Activated naive CD8-positive, alpha-beta T cell treated with anti-CD3 and anti-CD28 coated beads, Interleukin-2, amount 10 ng/mL, durations not matched to agents 7 days and 5 days (primary cell): Measurements from ENCODE around the gene ECM1. TPM values are rescaled to one million over a fixed set of nuclear protein-coding genes. Genes with fewer than 3 reads are reported as not detected.

Experiments used
- ATAC-seq: fragments of 150-1000 bp; cut with Tn5 transposase; one replicate; pipeline ENCODE4 v1.10.0; 2021; ENCODE audit warnings: low read depth, moderate library complexity
- POLR2A ChIA-PET: fragments of 350-600 bp; sonication (Branson Sonifier 250); formaldehyde crosslinking; loops from one replicate; lab custom pipeline; 2021; ENCODE audit warnings: antibody characterized with exemption; lab: Charles Lee
- DNase-seq: peaks from one replicate; pipeline ENCODE4 v3.0.0; 2021
- H3K27ac Mint-ChIP-seq: one replicate; pipeline ENCODE4 v1.8.0; 2022; ENCODE audit warnings: mild to moderate bottlenecking, mixed read lengths
- H3K27me3 Mint-ChIP-seq: one replicate; pipeline ENCODE4 v1.8.0; 2022; ENCODE audit warnings: mild to moderate bottlenecking, moderate library complexity, mixed read lengths
- H3K36me3 Mint-ChIP-seq: one replicate; pipeline ENCODE4 v1.8.0; 2021; ENCODE audit warnings: mild to moderate bottlenecking, mixed read lengths
- H3K4me1 Mint-ChIP-seq: one replicate; pipeline ENCODE4 v1.8.0; 2021; ENCODE audit warnings: mixed read lengths
- H3K4me3 Mint-ChIP-seq: one replicate; pipeline ENCODE4 v1.8.0; 2022; ENCODE audit warnings: mild to moderate bottlenecking, moderate library complexity, mixed read lengths
- H3K9me3 Mint-ChIP-seq: one replicate; pipeline ENCODE4 v1.8.0; 2021; ENCODE audit warnings: mixed read lengths
- total RNA-seq, 2 experiments: library from RNA; stranded (reverse); gene quantifications; one replicate each; pipeline ENCODE4 v1.2.3, GENCODE V29; 2021

Gene ECM1
- total RNA-seq, 2 experiments from 2014 or later: 1.4 to 1.7 TPM

DNA sequence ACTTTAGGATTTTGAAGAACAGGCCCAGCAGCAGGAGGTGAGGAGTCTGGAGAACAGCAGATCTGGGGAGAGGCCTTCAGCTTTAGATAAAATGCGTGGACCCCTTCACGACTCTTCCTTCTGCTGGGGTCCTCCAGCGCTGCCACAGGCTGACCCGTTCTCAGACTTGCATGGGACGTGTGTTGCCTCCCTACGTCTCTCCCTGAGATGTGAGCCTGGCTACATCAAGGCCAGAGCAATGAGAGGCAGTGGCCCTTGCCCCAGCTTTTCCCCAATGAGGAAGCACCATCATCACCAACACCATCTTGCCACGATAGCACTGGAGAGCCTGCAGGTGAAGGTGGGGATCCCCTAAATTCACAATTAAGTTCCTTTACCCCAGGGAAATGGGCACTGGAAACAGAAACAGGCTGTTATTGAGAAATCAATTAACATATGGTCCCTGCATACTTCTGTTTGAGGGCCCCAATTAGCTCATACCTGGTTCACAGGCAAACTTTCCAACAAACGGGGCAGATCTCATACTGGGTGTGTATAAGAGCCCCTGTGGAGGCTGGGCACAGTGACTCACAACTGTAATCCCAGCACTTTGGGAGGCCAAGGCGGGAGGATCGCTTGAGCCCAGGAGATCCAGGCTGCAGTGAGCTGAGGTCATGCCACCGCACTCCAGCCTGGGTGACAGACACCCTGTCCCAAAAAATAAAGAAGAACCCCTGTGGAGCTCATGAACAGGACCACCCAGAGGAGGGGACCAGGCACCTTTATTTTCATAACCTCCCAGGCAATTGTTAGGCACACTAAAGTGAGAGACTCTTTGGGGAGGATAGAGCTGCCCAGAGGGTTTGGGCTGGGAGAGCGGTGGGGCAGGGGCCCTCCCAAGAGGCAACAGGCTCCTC, 29.2 kb downstream of the ECM1 start:
- Mint-ChIP-seq H3K27ac (no peak overlapping the region), H3K27me3 (peaks cover 2% of the 10 kb centered on the region), H3K36me3 (no peaks in the 10 kb centered on the region), H3K4me1 (peaks cover 4% of the 10 kb centered on the region), H3K4me3 (no peak overlapping the region), H3K9me3 (no peaks in the 10 kb centered on the region)
- DNase-seq: no peak
- POLR2A ChIA-PET: no interaction called here
- ATAC-seq: no peak

DNA sequence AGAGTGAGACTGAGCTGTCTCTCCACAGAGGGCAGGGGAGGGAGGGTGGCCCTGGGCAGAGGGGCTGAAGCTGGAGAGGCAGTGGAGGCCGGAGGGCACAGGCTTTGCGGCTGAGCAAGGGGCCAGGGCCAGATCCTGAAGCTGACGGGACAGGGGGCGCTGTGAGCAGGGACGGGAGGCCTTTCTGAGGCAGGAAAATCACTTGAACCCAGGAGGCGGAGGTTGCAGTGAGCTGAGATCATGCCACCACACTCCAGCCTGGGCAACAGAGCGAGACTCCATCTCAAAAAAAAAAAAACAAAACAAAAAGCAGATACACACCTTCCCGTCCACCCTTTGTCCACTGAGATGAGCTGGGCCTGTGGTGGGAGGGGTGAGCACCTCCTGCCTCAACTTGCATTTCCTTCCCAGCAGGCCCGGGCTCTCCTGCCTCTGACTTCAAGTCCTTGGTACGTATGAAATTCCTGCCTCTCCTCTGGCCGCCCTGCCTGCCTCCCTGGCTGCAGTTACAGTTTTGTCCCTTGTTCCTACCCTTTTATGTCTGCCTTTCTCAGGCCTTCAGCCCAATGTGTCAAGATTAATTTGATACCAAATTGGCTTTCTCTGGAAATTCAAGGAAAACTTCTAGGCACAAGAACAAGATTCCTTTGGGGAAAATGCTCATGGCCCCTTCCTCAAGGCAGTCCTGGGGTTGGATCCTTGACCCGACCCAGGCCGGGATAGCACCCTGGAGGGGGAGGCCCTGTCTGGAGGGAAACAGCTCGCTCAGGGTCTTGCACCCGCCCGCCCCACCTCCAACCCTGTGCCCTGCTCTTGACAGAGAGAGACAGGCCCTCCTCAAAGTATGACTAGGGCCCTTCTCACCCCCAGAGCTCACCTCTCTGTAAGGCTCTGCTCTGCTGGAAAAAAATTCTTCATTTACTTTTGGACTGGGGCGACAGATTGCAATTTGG, 30.1 kb downstream of the ECM1 start:
- no peaks in the 10 kb centered on the region for H3K4me1 Mint-ChIP-seq
- H3K27me3 Mint-ChIP-seq: peaks cover 4% of the 10 kb centered on the region
- ATAC-seq (no peak), DNase-seq (no peak)
- H3K4me3 Mint-ChIP-seq: no peak overlapping the region
- no peaks in the 10 kb centered on the region for H3K9me3 Mint-ChIP-seq
- H3K36me3 Mint-ChIP-seq: no peaks in the 10 kb centered on the region
- POLR2A ChIA-PET: no interaction called here
- H3K27ac Mint-ChIP-seq: no peak overlapping the region

DNA sequence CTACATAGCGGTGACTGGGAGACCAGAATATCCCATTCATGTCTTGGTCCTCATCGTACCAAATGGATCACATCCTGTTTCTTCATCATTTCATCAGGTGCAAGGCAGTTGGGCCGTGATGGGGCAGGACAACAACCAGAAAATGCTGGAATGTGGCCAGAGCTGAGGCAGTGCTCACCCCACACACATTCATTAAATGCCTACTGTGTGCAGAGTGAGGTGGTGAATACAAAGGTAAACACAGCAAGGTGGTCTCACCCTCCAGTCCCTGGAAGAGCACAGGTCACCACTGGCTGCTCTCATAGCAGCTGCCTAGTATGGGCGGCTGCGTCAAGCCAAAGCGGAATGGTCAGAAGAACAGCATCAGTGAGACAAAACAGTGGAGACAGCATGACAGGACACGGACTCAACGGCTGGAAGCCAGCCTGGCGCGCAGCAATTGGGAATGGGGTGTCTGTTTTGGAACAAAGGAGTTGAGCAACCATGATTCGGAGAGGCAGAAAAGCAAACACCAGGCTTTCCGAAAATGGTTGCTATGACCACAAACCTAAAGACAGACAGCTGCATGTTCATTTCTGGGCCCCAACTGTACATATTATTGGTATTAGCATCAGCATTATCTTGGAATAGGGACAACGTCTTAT, 35.7 kb downstream of the ECM1 start:
- Mint-ChIP-seq H3K36me3 (no peaks in the 10 kb centered on the region), H3K27ac (no peak overlapping the region), H3K9me3 (no peaks in the 10 kb centered on the region), H3K4me1 (peaks cover 4% of the 10 kb centered on the region), H3K4me3 (no peak overlapping the region), H3K27me3 (peaks cover 31% of the 10 kb centered on the region)
- ATAC-seq (no peak), DNase-seq (no peak)
- POLR2A ChIA-PET: interaction anchor here (1.4 kb wide), 1 partner anchor 8 kb away, joined by 3 read pairs; no protein-coding TSS in a partner anchor

DNA sequence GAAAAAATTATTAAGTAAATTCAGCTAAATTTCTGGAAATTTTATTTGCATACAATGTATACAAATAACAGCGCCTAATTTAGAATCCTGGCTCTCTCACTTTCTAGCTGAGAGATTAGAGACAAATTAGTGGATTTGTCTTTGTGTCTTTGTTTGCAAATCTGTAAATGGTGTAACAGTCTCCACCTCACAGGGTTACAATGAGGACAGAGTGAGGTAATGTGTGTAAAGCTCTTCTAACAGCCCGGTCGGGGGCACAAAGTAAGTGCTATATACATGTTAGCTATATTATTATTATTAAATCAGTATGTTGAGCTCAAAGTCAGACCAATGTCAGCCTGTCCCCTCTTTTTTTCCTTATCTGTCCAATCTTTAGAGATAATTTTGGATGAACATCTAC, 36.3 kb downstream of the ECM1 start:
- Mint-ChIP-seq H3K4me3 (no peak overlapping the region), H3K4me1 (peaks cover 4% of the 10 kb centered on the region), H3K27ac (no peak overlapping the region), H3K36me3 (no peaks in the 10 kb centered on the region), H3K27me3 (peaks cover 31% of the 10 kb centered on the region), H3K9me3 (no peaks in the 10 kb centered on the region)
- ATAC-seq (no peak), DNase-seq (no peak)
- POLR2A ChIA-PET: no interaction called here

DNA sequence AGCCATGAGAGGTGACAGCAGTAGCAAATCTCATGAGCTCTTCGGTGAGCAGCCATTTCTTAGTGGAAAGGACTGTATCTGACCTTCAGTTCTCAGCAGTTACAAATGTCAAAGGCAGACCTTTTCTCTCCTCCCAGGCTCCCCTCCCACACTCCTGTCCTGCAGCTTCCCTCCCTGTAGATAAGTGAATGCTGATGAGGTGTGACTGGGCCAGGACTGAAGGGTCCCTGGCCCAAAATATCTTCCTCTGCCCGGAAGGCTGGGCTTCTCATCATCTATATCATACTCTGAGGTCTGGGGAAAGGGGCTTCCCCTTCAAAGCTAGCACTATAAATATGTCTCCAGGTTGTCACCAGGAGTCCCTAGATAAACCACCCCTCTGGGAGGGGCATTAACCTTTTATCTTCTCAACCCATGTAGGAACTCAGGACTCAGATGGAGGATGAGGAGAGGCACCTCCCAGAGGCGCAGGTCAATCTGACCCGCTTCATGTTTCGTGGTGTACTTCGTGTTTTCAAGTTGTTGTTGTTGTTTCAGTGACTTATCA, 37.6 kb downstream of the ECM1 start:
- ATAC-seq (no peak), DNase-seq (no peak)
- H3K9me3 Mint-ChIP-seq: no peaks in the 10 kb centered on the region
- no peak overlapping the region for H3K4me3 Mint-ChIP-seq
- POLR2A ChIA-PET: interaction anchor here (0.6 kb wide), 1 partner anchor 44 kb away, joined by 6 read pairs; no protein-coding TSS in a partner anchor
- no peaks in the 10 kb centered on the region for H3K36me3 Mint-ChIP-seq
- H3K27me3 Mint-ChIP-seq: peaks cover 37% of the 10 kb centered on the region
- H3K4me1 Mint-ChIP-seq: peaks cover 7% of the 10 kb centered on the region
- no peak overlapping the region for H3K27ac Mint-ChIP-seq

DNA sequence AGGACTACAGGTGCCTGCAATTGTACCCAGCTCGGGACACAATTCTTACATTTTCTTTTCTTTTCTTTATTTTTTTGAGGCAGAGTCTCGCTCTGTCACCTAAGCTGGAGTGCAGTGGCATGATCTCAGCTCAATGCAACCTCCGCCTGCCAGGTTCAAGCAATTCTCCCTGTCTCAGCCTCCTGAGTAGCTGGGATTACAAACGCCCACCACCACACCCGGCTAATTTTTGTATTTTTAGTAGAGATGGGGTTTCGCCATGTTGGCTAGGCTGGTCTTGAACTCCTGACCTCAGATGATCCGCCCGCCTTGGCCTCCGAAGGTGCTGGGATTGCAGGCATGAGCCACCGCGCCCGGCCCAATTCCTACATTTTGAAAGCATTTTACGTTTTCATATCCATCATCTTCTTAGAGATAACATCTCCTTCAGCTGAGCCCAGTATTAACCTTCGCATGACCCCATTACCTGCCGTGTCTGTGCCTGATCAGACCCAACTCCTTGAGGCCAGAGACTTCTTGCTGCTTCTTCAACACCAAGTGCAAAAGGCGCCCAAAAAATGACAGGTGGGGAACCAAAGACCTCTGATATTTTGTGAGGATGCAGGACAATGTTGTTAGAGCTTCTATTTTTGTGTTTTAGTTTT, 38.5 kb downstream of the ECM1 start:
- no peaks in the 10 kb centered on the region for H3K36me3 Mint-ChIP-seq
- no peak overlapping the region for H3K4me3 Mint-ChIP-seq
- peaks cover 10% of the 10 kb centered on the region for H3K4me1 Mint-ChIP-seq
- peak overlapping the region; percentile 48 for H3K27ac Mint-ChIP-seq
- H3K27me3 Mint-ChIP-seq: peaks cover 41% of the 10 kb centered on the region
- H3K9me3 Mint-ChIP-seq: no peaks in the 10 kb centered on the region
- no peak for DNase-seq
- POLR2A ChIA-PET: interaction anchor here (0.6 to 0.8 kb wide), 2 partner anchors 15 to 45 kb away, joined by 4 to 6 read pairs; no protein-coding TSS in a partner anchor
- no peak for ATAC-seq

DNA sequence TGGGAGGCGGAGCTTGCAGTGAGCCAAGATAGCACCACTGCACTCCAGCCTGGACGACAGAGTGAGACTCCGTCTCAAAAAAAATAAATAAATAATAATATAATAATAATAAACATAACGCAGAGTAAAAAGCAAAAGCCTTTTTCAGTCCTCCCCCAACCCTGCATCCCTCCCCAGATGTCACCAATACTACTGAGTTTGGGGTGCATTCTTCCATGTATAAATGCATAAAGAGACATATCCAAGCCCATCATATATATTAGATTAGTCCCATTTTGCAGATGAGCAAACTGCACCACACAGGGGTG, 40.4 kb downstream of the ECM1 start:
- Mint-ChIP-seq H3K4me3 (peak overlapping the region; percentile 78), H3K36me3 (no peaks in the 10 kb centered on the region), H3K27me3 (peaks cover 46% of the 10 kb centered on the region), H3K4me1 (peaks cover 18% of the 10 kb centered on the region), H3K27ac (no peak overlapping the region), H3K9me3 (no peaks in the 10 kb centered on the region)
- ATAC-seq (no peak), DNase-seq (no peak)
- POLR2A ChIA-PET: interaction anchor here (0.6 to 1.0 kb wide), 4 partner anchors 9 to 551 kb away, joined by 3 to 5 read pairs (median 3); no protein-coding TSS in a partner anchor

DNA sequence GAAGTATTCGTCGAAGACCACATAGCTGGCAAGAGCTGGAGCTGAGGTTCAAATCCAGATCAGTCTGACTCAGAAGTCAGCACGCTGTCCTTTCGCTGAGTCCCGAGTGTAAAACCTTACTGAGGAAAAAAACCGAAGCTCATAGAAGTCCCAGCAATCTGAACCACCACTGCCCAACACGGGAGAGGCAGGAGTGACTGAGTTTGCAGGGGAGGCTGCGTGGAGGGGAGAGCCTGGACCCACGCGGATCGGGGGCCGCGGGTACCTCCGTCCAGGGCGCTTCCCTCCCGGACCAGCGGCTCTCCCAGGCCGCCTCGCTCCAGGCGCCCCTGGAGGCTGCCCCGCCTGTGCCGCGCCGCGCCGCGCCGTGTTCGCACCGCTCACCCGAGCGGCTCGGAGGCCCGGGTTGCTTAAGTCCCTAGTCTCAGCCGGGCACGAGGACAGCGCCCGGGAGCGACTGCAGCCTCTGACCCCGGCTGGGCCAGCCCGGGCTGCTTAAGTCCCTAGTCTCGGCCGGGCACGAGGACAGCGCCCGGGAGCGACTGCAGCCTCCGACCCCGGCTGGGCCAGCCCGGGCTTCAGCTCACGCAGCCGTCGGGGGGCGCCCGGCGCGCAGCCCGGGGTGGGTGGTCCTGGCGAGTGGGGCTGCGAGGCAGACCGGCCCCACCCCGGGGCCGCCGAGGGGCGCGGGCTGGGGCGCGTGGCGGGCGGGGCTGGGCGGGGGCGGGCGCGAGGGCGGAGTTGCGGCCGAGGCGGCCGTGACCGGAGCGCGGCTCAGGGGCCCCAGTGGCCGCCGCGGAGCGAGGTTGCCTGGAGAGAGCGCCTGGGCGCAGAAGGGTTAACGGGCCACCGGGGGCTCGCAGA, 41.0 kb downstream of the ECM1 start, which contains the start of gene ADAMTSL4:
Gene ADAMTSL4, plus strand, starts transcription at position 777 of the 864 bp plus-strand sequence. CDS start 2,881 bp downstream, outside the sequence.
- ATAC-seq (peak; percentile 88), DNase-seq (peak; percentile 72)
- Mint-ChIP-seq H3K27ac (no peak within 1 kb of the TSS), H3K36me3 (no peaks in the 10 kb centered on the region), H3K27me3 (peaks cover 46% of the 10 kb centered on the region), H3K9me3 (no peaks in the 10 kb centered on the region), H3K4me3 (peak within 1 kb of the TSS; percentile 78), H3K4me1 (peaks cover 18% of the 10 kb centered on the region)
- POLR2A ChIA-PET: interaction anchor here (0.6 to 1.0 kb wide), 5 partner anchors 12 to 552 kb away, joined by 3 to 5 read pairs (median 3); partner anchors contain the start of gene MCL1

DNA sequence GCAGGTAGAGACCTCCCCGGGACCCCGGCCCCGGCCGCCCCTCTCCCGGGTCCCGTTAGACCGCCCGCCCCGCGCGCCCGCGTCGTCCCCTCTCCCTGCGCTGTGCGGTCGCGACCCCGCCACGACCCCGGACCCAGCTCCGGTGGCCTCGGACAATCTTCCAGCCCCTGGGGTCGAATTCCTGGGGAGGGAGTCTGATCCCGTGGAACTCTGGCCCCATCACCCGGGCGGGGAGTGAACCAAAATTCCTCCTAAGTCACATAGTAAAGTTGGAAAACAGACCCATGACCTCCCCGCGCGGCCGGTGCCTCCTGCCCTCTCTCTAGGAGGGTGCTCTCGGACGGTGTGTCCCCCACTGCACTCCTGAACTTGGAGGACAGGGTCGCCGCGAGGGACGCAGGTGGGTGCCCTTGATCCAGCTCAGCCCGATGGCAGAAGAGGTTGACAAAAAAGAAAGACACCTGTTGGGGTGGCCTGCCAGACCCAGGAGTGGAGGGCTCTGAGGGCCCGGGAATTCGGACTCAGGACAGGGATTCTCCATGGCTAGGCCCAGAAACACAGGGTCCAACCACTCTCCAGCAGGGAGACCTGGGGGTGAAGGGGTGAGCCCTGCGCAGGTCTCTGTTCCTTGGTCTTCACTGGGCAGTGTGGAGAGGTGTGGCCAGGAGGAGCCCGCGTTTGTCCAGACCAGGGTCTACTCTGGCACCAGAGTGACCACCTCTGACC, 41.8 kb downstream of the ECM1 start:
- Mint-ChIP-seq H3K4me3 (peak overlapping the region; percentile 73), H3K9me3 (no peaks in the 10 kb centered on the region), H3K27ac (no peak overlapping the region), H3K4me1 (peaks cover 18% of the 10 kb centered on the region), H3K27me3 (peaks cover 42% of the 10 kb centered on the region), H3K36me3 (no peaks in the 10 kb centered on the region)
- POLR2A ChIA-PET: interaction anchor here (0.7 kb wide), 1 partner anchor 32 kb away, joined by 4 read pairs; no protein-coding TSS in a partner anchor
- ATAC-seq: no peak
- DNase-seq: no peak

DNA sequence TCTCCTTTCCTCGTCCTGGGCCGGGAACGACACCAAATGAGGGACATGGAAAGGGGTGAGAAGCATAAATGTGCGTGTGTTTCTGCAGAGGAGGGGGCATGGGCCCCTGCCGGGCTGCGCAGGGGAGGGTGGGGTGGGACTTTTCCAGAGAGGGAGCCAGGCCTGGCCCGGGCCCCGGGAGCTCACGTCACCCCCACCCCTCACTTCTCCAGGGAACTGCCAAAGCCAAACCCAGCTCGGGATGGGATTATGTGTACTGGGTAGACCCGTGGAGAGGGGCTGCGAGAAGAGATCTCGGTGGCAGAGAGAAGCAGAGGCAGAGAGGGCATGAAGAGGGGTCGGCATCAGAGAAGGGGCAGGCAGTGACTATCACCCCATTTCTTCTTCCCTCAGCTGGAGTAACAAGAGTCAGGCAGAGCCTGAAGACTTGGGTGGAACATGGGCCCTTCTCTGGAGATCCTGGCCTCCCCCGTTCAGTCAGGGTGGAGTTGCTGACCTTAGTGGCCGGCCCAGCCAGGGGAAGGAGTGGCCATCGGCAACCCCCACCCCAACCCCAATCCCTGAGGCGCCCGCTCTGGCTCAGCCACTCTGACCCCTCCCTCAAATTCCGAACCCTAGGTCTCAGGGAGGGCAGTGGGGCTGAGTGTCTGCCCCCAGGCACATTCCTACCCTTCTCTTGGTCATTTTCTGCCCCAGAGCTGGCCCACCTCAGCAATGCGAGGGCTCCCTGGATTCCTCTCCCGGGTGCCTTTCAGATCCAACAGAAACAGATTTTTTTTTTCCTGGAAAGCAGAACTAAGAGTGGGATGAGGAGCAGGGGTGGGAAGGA, 42.5 kb downstream of the ECM1 start:
- Mint-ChIP-seq H3K36me3 (no peaks in the 10 kb centered on the region), H3K27ac (no peak overlapping the region), H3K4me1 (peaks cover 18% of the 10 kb centered on the region), H3K27me3 (peaks cover 39% of the 10 kb centered on the region), H3K9me3 (no peaks in the 10 kb centered on the region), H3K4me3 (no peak overlapping the region)
- POLR2A ChIA-PET: interaction anchor here (1.0 to 2.4 kb wide), 4 partner anchors 11 to 79 kb away, joined by 4 to 22 read pairs (median 4); partner anchors contain the start of genes ENSA and MCL1
- ATAC-seq (no peak), DNase-seq (no peak)
